Spleen (tissue), 11 donors: ENCODE measurements around the gene DPF1. TPM values are rescaled to one million over a fixed set of nuclear protein-coding genes. Genes with fewer than 3 reads are reported as not detected.
A peak's percentile ranks its signal among the peaks of the same experiment; 100 is the strongest.

ENCODE experiments used
- DNase-seq: peaks from one replicate; pipeline ENCODE4 v3.0.0-alpha.2; 2020
- H3K27ac ChIP-seq, 8 donors: fragments of 200-600 bp; sonication (generic) in 7 of 8; 1 replicate in 4 of 8; 2 replicates in 4 of 8; pipeline versions ENCODE4 v1.5.0 to v1.8.0; 2016 to 2021; ENCODE audit warnings: inconsistent platforms in 4 of 8, mild to moderate bottlenecking in 4 of 8, moderate library complexity in 1 of 8
- H3K27me3 ChIP-seq, 7 donors: fragments of 200-600 bp; sonication (generic) in 6 of 7; replicated peaks in 1 of 7; 1 replicate in 4 of 7; 2 replicates in 3 of 7; pipeline versions ENCODE4 v1.5.0 to v1.8.0; 2016 to 2021; ENCODE audit warnings: inconsistent platforms in 3 of 7, mild to moderate bottlenecking in 1 of 7
- H3K36me3 ChIP-seq, 6 donors: fragments of 200-600 bp; sonication (generic) in 5 of 6; 1 replicate in 4 of 6; 2 replicates in 2 of 6; pipeline versions ENCODE4 v1.5.0 to v1.8.0; 2016 to 2021; ENCODE audit warnings: inconsistent platforms in 2 of 6
- H3K4me1 ChIP-seq, 6 donors: fragments of 200-600 bp; sonication (generic) in 5 of 6; 1 replicate in 3 of 6; 2 replicates in 3 of 6; pipeline versions ENCODE4 v1.5.0 to v1.8.0; 2016 to 2021; ENCODE audit warnings: inconsistent platforms in 3 of 6
- H3K4me3 ChIP-seq, 8 donors: fragments of 200-600 bp; sonication (generic) in 7 of 8; 1 replicate in 4 of 8; 2 replicates in 4 of 8; pipeline versions ENCODE4 v1.5.0 to v1.8.0; 2016 to 2021; ENCODE audit warnings: inconsistent platforms in 4 of 8, mild to moderate bottlenecking in 4 of 8, moderate library complexity in 2 of 8
- H3K9me3 ChIP-seq, 8 donors: fragments of 200-600 bp; sonication (generic) in 7 of 8; 1 replicate in 4 of 8; 2 replicates in 4 of 8; pipeline versions ENCODE4 v1.5.0 to v1.8.0; 2016 to 2021; ENCODE audit warnings: inconsistent platforms in 4 of 8
- POLR2A ChIP-seq, 3 donors: fragments of 450-650 bp; IDR thresholded peaks; one replicate each; pipeline ENCODE4 v1.5.1; 2017; ENCODE audit warnings: antibody characterized with exemption in 3 of 3, mild to moderate bottlenecking in 1 of 3
- POLR2AphosphoS5 ChIP-seq, 3 donors: sonication (generic); formaldehyde crosslinking; IDR thresholded peaks; one replicate each; pipeline ENCODE4 v1.5.1; 2017; ENCODE audit warnings: antibody characterized with exemption in 3 of 3
- WGBS, 5 donors: extraction: QIAGEN DNeasy Blood & Tissue Kit in 3 of 5; methylation state at CpG; one replicate each; pipeline versions ENCODE4 v1.1.5 to v1.1.7; 2013 to 2018; 5-methylcytosine and 5-hydroxymethylcytosine counted together
- intact Hi-C: fragments of 100-400 bp; cut with DNase I; formaldehyde crosslinking; loops from one replicate; pipeline ENCODE4 v1.15.0; 2023; ENCODE audit warnings: low total_unique reads
- polyA plus RNA-seq, 3 donors: library from polyadenylated mRNA; stranded (reverse); fragments of 200-250 nt; gene quantifications; one replicate each; pipeline ENCODE4 v1.2.1, GENCODE V29; 2013
- total RNA-seq, 7 donors: library from RNA; depleted of rRNA in 3 of 7; stranded (reverse); fragments of >200 nt in 3 of 7; fragmentation: NEBNext Ultra II Directional in 4 of 7; extraction: Animal tissue kit (Norgen Biotek cat#: 25700) in 4 of 7; gene quantifications; one replicate each; pipeline versions ENCODE4 v1.1.0 to v1.2.1, GENCODE V29; 2016 to 2021
- TF ChIP-seq, protein P1 (sequence below), 11 experiments: fragments of 200-600 bp in 7 of 11; fragments of 450-650 bp in 4 of 11; sonication (generic) in 4 of 11; IDR thresholded peaks in 8 of 11; conservative IDR thresholded peaks in 3 of 11; 1 replicate in 7 of 11; 2 replicates in 4 of 11; pipeline versions ENCODE4 v1.4.0 to v1.8.0; 2016 to 2021; ENCODE audit warnings: antibody characterized with exemption in 11 of 11, inconsistent platforms in 4 of 11, mild to moderate bottlenecking in 1 of 11
- donor health status: healthy with polysubstance abuse.
- donor health status: DM: no; HTN: no; CAD: no; lungs with moderate emphysema.
- donor health status: DM: no; HTN: no; CAD: no.
- donor health status: Bipolar disorder and iron deficiency.
- donor health status: healthy.
- donor health status: DM: no; HTN: no; CAD: no.
- donor health status: DM: yes; HTN: yes; CAD: no.

Gene DPF1
- total and polyA plus RNA-seq, 10 donors, result 0.04 to 0.06 (median 0.06) TPM; not detected in 7

GRCh38 chr19:38252941-38253691, 29.1 kb upstream of the DPF1 start:
- peaks cover 9 to 89% (median 55%) of the 10 kb centered on the region in 6 donors for H3K4me1 ChIP-seq
- H3K27me3 ChIP-seq, result peaks cover 0 to 41% (median 12%) of the 10 kb centered on the region in 7 donors
- intact Hi-C loops, result no loop called here
- H3K4me3 ChIP-seq, result peak overlapping the region in 7 of 8 donors; percentile 7 to 72 (median 30)
- TF ChIP-seq, protein P1, sequence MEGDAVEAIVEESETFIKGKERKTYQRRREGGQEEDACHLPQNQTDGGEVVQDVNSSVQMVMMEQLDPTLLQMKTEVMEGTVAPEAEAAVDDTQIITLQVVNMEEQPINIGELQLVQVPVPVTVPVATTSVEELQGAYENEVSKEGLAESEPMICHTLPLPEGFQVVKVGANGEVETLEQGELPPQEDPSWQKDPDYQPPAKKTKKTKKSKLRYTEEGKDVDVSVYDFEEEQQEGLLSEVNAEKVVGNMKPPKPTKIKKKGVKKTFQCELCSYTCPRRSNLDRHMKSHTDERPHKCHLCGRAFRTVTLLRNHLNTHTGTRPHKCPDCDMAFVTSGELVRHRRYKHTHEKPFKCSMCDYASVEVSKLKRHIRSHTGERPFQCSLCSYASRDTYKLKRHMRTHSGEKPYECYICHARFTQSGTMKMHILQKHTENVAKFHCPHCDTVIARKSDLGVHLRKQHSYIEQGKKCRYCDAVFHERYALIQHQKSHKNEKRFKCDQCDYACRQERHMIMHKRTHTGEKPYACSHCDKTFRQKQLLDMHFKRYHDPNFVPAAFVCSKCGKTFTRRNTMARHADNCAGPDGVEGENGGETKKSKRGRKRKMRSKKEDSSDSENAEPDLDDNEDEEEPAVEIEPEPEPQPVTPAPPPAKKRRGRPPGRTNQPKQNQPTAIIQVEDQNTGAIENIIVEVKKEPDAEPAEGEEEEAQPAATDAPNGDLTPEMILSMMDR (IDR thresholded peaks at IDR 0.05 in 8 of 11, conservative IDR thresholded peaks at IDR 0.05 in 3 of 11), result no peak
- TF ChIP-seq POLR2AphosphoS5 (IDR thresholded peaks at IDR 0.05) (peak; percentile 73 to 79 (median 77)), POLR2A (IDR thresholded peaks at IDR 0.05) (no peak)
- DNase-seq, result peak; percentile 82
- no peaks in the 10 kb centered on the region for H3K36me3 ChIP-seq
- whole genome bisulfite sequencing, 5 donors, result 17 to 50% (median 29%) methylated on average over 14 to 21 of the region's 21 CpGs
- H3K27ac ChIP-seq, result peak overlapping the region; percentile 53 to 91 (median 82)
- H3K9me3 ChIP-seq, result no peaks in the 10 kb centered on the region

DNA sequence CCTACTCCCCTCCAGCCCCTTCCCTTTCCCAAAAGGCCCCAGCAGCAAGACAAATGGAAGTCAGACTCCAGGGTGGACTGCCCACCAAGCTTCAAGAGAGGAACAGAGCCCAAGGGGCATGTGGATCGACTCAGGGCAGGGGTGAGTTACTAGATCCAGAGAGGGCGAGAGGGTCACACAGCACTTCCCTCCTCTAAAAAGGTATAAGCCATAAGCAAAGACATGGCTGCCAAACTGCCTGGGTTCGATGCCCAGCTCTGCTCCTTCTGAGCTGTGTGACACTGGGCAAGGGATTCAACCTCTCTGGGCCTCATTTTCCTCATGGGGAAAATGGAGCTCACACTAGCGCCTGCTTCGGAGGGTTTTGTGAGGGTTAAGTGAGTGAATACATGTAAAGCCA, 28.4 kb upstream of the DPF1 start:
- peaks cover 0 to 40% (median 12%) of the 10 kb centered on the region in 7 donors for H3K27me3 ChIP-seq
- no peaks in the 10 kb centered on the region for H3K9me3 ChIP-seq
- TF ChIP-seq POLR2AphosphoS5 (IDR thresholded peaks at IDR 0.05) (no peak), POLR2A (IDR thresholded peaks at IDR 0.05) (no peak)
- TF ChIP-seq, protein P1 (IDR thresholded peaks at IDR 0.05 in 8 of 11, conservative IDR thresholded peaks at IDR 0.05 in 3 of 11), result no peak
- no peaks in the 10 kb centered on the region for H3K36me3 ChIP-seq
- peak overlapping the region in 6 of 8 donors; percentile 11 to 72 (median 42) for H3K4me3 ChIP-seq
- H3K27ac ChIP-seq, result peak overlapping the region; percentile 42 to 91 (median 82)
- peaks cover 9 to 96% (median 58%) of the 10 kb centered on the region in 6 donors for H3K4me1 ChIP-seq
- WGBS, 5 donors, result 67 to 92% (median 82%) methylated on average over 3 to 5 of the region's 5 CpGs
- DNase-seq, result no peak
- intact Hi-C loops, result no loop called here

GRCh38 chr19:38251564-38252051, 27.6 kb upstream of the DPF1 start:
- no peaks in the 10 kb centered on the region for H3K36me3 ChIP-seq
- WGBS, 5 donors, result 20 to 25% (median 20%) methylated on average over 10 of the region's 10 CpGs
- no peaks in the 10 kb centered on the region for H3K9me3 ChIP-seq
- H3K27ac ChIP-seq, result peak overlapping the region; percentile 42 to 91 (median 82)
- H3K27me3 ChIP-seq, result peaks cover 0 to 32% (median 8%) of the 10 kb centered on the region in 7 donors
- intact Hi-C loops, result no loop called here
- TF ChIP-seq, protein P1 (IDR thresholded peaks at IDR 0.05 in 8 of 11, conservative IDR thresholded peaks at IDR 0.05 in 3 of 11), result no peak
- TF ChIP-seq POLR2AphosphoS5 (IDR thresholded peaks at IDR 0.05) (peak; percentile 47 to 74 (median 73)), POLR2A (IDR thresholded peaks at IDR 0.05) (peak in 1 of 3 donors; percentile 3)
- DNase-seq, result no peak
- peaks cover 9 to 97% (median 56%) of the 10 kb centered on the region in 6 donors for H3K4me1 ChIP-seq
- peak overlapping the region in 5 of 8 donors; percentile 4 to 72 (median 53) for H3K4me3 ChIP-seq
